ENCODE results near the gene OR2D3.
"Not testable (repeated sequence)": the region's sequence is repeated elsewhere in the genome, so short reads cannot be mapped to it uniquely, and the experiment has no call there.

Gene OR2D3

DNA sequence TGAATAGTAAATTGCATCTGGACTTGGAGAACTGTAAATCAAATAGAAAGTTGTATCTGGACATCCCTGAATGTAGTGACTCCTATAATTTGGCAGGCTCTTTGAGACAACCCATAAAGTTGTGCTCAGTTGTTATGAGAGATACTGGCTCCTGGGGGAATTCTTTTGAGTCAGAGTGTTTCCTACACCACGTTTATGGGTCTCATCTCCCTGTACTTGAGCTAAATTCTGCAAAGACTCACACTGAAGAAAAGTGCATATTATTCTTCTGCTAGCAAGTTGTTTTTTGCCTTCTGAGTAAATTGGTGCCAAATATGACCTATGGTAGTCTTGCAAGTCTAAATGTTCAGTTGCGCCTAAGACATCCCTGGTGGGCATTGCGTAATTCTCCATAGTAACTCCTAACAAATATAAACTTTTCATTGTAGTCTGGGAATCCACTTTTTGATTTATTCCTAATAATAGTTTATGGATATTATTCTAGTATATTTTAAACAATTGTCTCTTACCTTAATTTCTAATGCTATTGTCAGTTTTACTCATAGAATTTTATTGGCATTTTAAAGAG is 10.4 kb downstream of the OR2D3 start:
- DNase-seq = no peak

DNA sequence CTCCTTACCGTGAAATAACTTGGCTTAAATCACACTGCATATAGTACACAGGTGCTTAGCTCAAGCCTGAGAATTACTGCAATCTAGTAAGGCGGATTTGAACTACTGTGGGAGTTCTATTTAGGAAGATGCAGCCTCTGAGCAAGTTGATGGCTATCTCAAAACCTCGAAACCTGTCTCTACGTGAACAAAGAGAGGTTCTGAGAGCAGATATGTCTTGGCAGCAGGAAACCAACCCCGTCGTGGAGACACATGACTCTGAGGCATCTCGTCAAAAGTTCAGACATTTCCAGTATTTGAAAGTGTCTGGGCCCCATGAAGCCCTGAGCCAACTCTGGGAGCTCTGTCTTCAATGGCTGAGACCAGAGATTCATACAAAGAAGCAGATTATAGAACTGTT is 11.3 kb downstream of the OR2D3 start:
- no peak for DNase-seq

DNA sequence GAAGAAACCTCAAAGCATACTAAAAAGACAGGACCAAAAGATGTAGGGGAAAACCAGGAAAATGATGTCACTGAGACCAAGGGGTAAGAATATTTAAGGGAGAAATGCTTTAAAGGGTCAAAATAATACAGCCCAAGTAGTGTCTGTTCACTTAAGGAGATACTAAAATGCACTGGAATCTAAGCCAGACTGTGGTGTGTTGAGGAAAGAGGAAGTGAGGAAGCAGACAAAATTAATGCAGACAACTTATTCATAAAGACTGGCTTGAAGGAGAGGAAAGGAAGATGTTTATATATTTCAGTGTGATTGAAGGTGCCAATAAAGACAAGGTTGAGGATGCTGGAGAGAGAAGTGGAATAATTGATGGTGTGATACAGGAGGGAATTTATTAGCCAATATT is 21.2 kb downstream of the OR2D3 start:
- DNase-seq = no peak

DNA sequence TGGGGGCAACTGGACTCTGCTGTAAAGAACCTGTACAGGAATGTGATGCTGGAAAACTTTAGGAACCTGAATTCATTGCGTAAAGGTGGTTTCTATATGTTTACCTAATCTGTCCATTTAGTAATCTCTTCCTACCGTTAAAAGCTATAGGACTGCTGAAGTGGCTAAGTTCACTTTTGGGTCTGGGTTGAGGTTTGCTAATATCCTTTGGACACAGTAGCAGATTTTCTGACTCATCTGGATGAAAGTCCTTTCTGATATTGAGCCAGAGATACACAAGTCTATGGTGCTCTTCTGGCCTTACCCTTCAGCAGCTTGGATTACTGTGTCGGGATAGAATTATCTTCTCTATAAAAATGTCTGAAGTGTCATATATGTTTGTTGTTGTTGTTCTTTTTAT is 22.3 kb downstream of the OR2D3 start:
- no peak for DNase-seq

DNA sequence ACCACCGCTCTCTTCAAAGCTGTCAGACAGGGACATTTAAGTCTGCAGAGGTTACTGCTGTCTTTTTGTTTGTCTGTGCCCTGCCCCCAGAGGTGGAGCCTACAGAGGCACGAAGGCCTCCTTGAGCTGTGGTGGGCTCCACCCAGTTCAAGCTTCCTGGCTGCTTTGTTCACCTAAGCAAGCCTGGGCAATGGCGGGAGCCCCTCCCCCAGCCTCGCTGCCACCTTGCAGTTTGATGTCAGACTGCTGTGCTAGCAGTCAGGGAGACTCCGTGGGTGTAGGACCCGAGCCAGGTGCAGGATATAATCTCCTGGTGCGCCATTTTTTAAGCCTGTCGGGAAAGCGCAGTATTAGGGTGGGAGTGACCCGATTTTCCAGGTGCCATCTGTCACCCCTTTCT is 33.4 kb downstream of the OR2D3 start:
- DNase-seq = not testable (repeated sequence)

DNA sequence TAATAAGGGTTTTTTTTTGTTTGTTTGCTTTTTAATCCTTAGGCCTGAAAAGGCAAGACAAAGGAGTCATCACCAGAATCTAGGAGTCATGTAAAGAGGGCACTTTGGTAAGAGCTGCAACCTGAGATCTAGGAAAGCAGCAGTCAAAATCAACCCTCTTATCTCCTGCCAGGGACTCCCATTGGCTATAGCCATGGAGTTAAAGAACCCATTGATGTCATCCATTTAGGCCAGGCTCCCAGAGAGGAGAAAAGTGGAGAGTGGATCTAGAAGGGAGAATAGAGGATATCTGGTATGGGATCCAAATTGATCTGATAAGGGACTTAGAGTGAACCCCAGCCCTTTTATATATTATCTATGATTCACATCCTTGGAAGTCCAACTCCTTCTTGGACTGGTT is 41.3 kb downstream of the OR2D3 start:
- DNase-seq = no peak

DNA sequence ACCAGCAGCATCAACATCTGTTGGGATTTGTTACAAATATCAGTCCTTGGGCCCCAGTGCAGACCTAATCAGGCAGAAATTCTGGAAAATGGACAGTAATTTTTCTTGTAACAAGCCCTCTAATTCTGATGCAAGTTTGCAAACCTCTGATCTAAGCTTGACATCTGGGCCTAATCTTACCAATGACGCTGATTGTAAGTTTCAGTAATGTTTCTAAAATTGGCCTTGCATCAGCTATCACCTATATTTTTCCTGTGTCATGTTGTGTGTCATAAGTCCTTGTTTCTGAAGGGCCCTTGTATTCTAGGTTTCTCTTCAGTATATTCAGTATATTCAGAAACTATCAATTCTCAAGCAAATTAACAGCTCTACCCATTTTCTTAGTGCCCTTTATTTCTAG is 41.9 kb downstream of the OR2D3 start:
- DNase-seq = no peak

DNA sequence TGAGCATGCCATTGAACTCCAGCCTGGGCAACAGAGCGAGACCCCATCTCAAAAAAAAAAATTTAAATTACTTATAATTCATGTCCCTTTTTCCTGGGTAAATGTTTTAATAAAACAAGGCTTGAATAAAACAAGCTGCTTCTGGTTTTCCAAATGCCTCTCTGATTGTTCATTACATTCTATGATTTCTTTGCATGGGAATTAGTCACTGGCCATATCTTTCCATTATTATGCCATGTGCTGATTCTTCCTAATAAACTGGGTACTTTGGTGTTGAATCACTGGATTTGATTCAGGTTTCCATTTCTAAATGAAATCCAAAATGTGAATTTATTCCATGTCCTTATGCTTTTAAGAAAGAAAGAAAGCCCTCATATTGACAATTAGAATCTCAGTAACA is 48.0 kb downstream of the OR2D3 start:
- DNase-seq = no peak

DNA sequence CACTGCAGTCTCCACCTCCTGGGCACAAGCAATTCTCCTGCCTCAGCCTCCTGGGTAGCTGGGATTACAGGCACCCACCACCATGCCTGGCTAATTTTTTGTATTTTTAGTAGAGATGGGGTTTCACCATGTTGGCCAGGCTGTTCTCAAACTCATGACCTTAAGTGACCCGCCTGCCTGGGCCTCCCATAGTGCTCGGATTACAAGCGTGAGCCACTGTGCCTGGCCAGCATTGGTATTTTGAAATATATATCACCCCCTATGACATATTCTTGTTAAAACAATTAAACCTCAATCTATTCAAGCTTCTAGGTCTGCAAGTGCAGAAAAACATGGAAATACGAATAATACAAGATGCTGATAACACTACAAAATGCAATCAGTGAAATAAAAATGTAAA is 49.1 kb downstream of the OR2D3 start:
- not testable (repeated sequence) for DNase-seq

Data from NCI-H526 (cell line).